Measurements from ENCODE around the gene DNMBP. TPM values are rescaled to one million over a fixed set of nuclear protein-coding genes. Genes with fewer than 3 reads are reported as not detected.

Gene DNMBP
- total RNA-seq, 4 donors from 2014 or later = 11.7 to 17.4 (median 13.4) TPM

- intact Hi-C loops (cut with DNase I) = no loop called here
- no peaks in the 10 kb centered on the region for H3K36me3 ChIP-seq
- H3K27me3 ChIP-seq = no peaks in the 10 kb centered on the region
- H3K4me3 ChIP-seq (replicated peaks in 1 of 3) = no peak overlapping the region
- DNase-seq = no peak
- H3K9me3 ChIP-seq = no peaks in the 10 kb centered on the region
- H3K4me1 ChIP-seq = peaks cover 64 to 71% of the 10 kb centered on the region in 2 donors
- TF ChIP-seq POLR2A (IDR thresholded peaks at IDR 0.05) = no peak
- no peak for TF ChIP-seq CTCF (IDR thresholded peaks at IDR 0.05)
- H3K27ac ChIP-seq = peak overlapping the region in 2 of 3 donors; percentile 85
- WGBS, 2 donors = 62 to 80% methylated on average over 9 of the region's 9 CpGs
These were observed 80.4 kb downstream of the DNMBP start for GRCh38 chr10:99929360-99929759.

GRCh38 chr10:99927721-99928280 is 81.9 kb downstream of the DNMBP start:
- 24 to 29% methylated on average over 3 of the region's 3 CpGs for WGBS, 2 donors
- intact Hi-C loops (cut with DNase I) = no loop called here
- Histone ChIP-seq H3K36me3 (no peaks in the 10 kb centered on the region), H3K4me1 (peaks cover 66 to 72% of the 10 kb centered on the region in 2 donors), H3K27me3 (no peaks in the 10 kb centered on the region), H3K27ac (peak overlapping the region; percentile 38 to 85 (median 62)), H3K9me3 (no peaks in the 10 kb centered on the region), H3K4me3 (replicated peaks in 1 of 3) (peak overlapping the region in 1 of 3 donors; percentile 7)
- TF ChIP-seq CTCF (IDR thresholded peaks at IDR 0.05) (no peak), POLR2A (IDR thresholded peaks at IDR 0.05) (no peak)
- no peak for DNase-seq

GRCh38 chr10:99926925-99927720 is 82.6 kb downstream of the DNMBP start:
- WGBS, 2 donors = 39 to 46% methylated on average over 9 of the region's 9 CpGs
- Histone ChIP-seq H3K27ac (peak overlapping the region; percentile 38 to 85 (median 62)), H3K4me1 (peaks cover 71 to 72% of the 10 kb centered on the region in 2 donors), H3K4me3 (replicated peaks in 1 of 3) (peak overlapping the region in 1 of 3 donors; percentile 7), H3K9me3 (no peaks in the 10 kb centered on the region), H3K36me3 (no peaks in the 10 kb centered on the region), H3K27me3 (no peaks in the 10 kb centered on the region)
- intact Hi-C loops (cut with DNase I) = no loop called here
- peak; percentile 77 to 79 for DNase-seq
- TF ChIP-seq CTCF (IDR thresholded peaks at IDR 0.05) (no peak), POLR2A (IDR thresholded peaks at IDR 0.05) (peak in 1 of 2 donors; percentile 40)

GRCh38 chr10:99924451-99925255 is 85.1 kb downstream of the DNMBP start:
- H3K27me3 ChIP-seq = no peaks in the 10 kb centered on the region
- H3K27ac ChIP-seq = peak overlapping the region in 1 of 3 donors; percentile 62
- H3K36me3 ChIP-seq = no peaks in the 10 kb centered on the region
- H3K4me3 ChIP-seq (replicated peaks in 1 of 3) = no peak overlapping the region
- WGBS, 2 donors = 63 to 71% methylated on average over 3 of the region's 3 CpGs
- TF ChIP-seq CTCF (IDR thresholded peaks at IDR 0.05) = no peak
- TF ChIP-seq POLR2A (IDR thresholded peaks at IDR 0.05) = no peak
- H3K4me1 ChIP-seq = peaks cover 53 to 63% of the 10 kb centered on the region in 2 donors
- no peak for DNase-seq
- H3K9me3 ChIP-seq = no peaks in the 10 kb centered on the region
- intact Hi-C loops (cut with DNase I) = no loop called here

Data from thyroid gland (tissue), 4 donors.